ENCODE data around the gene PCNX1. TPM values are rescaled to one million over a fixed set of nuclear protein-coding genes. Genes with fewer than 3 reads are reported as not detected.

PCNX1 gene
- total RNA-seq, 5 donors from 2014 or later (not counting 1 experiment from before 2014, with no cell fraction given): 80.8 to 140 (median 86.3) TPM

DNA sequence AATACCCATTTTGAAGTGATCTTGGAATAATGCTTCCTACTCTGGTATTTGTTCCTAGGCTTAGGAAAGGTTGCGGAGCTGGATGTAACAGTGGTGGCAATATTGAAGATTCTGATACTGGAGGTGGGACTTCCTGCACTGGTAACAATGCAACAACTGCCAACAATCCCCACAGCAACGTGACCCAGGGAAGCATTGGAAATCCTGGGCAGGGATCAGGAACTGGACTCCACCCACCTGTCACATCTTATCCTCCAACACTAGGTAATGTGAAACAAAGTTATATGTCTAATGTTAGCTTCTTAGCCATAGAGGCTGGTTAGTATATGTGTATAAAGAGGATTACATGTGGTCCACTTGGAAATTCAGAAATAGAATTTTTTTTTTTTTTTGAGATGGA lies 197.9 kb downstream of the PCNX1 start:
- no CpG with 5 or more reads among the region's 2 CpGs for WGBS (ENCODE audit: insufficient coverage)

DNA sequence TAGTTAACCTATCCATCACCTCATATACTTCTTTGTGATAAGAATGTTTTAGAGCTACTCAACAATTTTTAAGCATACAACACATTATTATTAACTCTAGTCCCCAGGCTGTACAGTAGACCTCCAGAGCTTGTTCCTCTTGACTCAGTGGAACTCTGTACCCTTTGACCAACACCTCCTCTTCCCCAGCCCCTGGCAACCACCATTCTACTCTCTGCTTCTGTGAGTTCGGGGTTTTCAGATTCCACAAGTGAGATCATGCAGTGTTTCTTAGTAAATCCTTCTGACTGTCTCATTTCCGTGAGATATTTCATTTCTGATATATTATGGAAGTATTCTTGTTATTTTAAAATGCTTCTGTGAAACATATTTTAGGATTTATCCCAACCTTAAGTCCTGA lies 200.7 kb downstream of the PCNX1 start:
- H3K4me1 Mint-ChIP-seq: peaks cover 0 to 2% (median 2%) of the 10 kb centered on the region in 3 donors
- peak overlapping the region in 1 of 2 donors; percentile 16 for H3K27ac Mint-ChIP-seq
- H3K4me3 Mint-ChIP-seq: no peak overlapping the region
- H3K9me3 ChIP-seq: no peaks in the 10 kb centered on the region
- no peaks in the 10 kb centered on the region for H3K9me3 Mint-ChIP-seq
- no peak for DNase-seq
- POLR2A ChIA-PET: interaction anchor here (0.5 to 0.7 kb wide), 2 partner anchors 21 to 631 kb away, joined by 3 read pairs; no protein-coding TSS in a partner anchor
- H3K27me3 ChIP-seq (replicated peaks in 1 of 2; ENCODE audit: control insufficient read depth in 2 of 2, extremely low read depth in 1 of 2, insufficient read depth in 2 of 2, low read length in 1 of 2): no peaks in the 10 kb centered on the region
- WGBS (ENCODE audit: insufficient coverage): no CpG with 5 or more reads among the region's 2 CpGs
- no peak for ATAC-seq (replicated peaks in 1 of 4)
- CTCF ChIA-PET: interaction anchor here (1.0 kb wide), 2 partner anchors 10 to 30 kb away, joined by 3 read pairs; no protein-coding TSS in a partner anchor
- H3K4me1 ChIP-seq (ENCODE audit: control insufficient read depth in 1 of 2, extremely low read depth in 1 of 2, insufficient read depth in 2 of 2, low read length in 2 of 2): no peaks in the 10 kb centered on the region
- no peaks in the 10 kb centered on the region for H3K27me3 Mint-ChIP-seq
- peaks cover 55% of the 10 kb centered on the region for H3K36me3 Mint-ChIP-seq
- no peak overlapping the region for H3K4me3 ChIP-seq (ENCODE audit: control insufficient read depth in 1 of 2, extremely low read depth in 1 of 2, low read length in 1 of 2)
- no peak overlapping the region for H3K27ac ChIP-seq (ENCODE audit: low read length)
- H3K36me3 ChIP-seq (ENCODE audit: control insufficient read depth in 2 of 2, extremely low read depth in 1 of 2, insufficient read depth in 1 of 2, low read length in 1 of 2): peaks cover 10 to 68% of the 10 kb centered on the region in 2 donors

More for the DNA sequence above, 197.9 kb downstream of the PCNX1 start:
- H3K4me1 ChIP-seq (ENCODE audit: control insufficient read depth in 1 of 2, extremely low read depth in 1 of 2, insufficient read depth in 2 of 2, low read length in 2 of 2): no peaks in the 10 kb centered on the region
- Mint-ChIP-seq H3K4me1 (peaks cover 2 to 6% (median 3%) of the 10 kb centered on the region in 3 donors), H3K27me3 (no peaks in the 10 kb centered on the region), H3K36me3 (peaks cover 53% of the 10 kb centered on the region), H3K4me3 (no peak overlapping the region), H3K9me3 (no peaks in the 10 kb centered on the region), H3K27ac (no peak overlapping the region)
- H3K36me3 ChIP-seq (ENCODE audit: control insufficient read depth in 2 of 2, extremely low read depth in 1 of 2, insufficient read depth in 1 of 2, low read length in 1 of 2): peaks cover 10 to 72% of the 10 kb centered on the region in 2 donors
- no peaks in the 10 kb centered on the region for H3K27me3 ChIP-seq (replicated peaks in 1 of 2; ENCODE audit: control insufficient read depth in 2 of 2, extremely low read depth in 1 of 2, insufficient read depth in 2 of 2, low read length in 1 of 2)
- POLR2A ChIA-PET: interaction anchor here in 1 of 2 donors (0.7 kb wide), 1 partner anchor 692 kb away, joined by 3 read pairs; no protein-coding TSS in a partner anchor
- no peak for DNase-seq
- H3K4me3 ChIP-seq (ENCODE audit: control insufficient read depth in 1 of 2, extremely low read depth in 1 of 2, low read length in 1 of 2): no peak overlapping the region
- no peaks in the 10 kb centered on the region for H3K9me3 ChIP-seq
- ATAC-seq (replicated peaks in 1 of 4): no peak
- no peak overlapping the region for H3K27ac ChIP-seq (ENCODE audit: low read length)
- CTCF ChIA-PET: interaction anchor here (1.0 to 1.7 kb wide), 4 partner anchors 13 to 662 kb away, joined by 3 to 4 read pairs (median 4); no protein-coding TSS in a partner anchor

DNA sequence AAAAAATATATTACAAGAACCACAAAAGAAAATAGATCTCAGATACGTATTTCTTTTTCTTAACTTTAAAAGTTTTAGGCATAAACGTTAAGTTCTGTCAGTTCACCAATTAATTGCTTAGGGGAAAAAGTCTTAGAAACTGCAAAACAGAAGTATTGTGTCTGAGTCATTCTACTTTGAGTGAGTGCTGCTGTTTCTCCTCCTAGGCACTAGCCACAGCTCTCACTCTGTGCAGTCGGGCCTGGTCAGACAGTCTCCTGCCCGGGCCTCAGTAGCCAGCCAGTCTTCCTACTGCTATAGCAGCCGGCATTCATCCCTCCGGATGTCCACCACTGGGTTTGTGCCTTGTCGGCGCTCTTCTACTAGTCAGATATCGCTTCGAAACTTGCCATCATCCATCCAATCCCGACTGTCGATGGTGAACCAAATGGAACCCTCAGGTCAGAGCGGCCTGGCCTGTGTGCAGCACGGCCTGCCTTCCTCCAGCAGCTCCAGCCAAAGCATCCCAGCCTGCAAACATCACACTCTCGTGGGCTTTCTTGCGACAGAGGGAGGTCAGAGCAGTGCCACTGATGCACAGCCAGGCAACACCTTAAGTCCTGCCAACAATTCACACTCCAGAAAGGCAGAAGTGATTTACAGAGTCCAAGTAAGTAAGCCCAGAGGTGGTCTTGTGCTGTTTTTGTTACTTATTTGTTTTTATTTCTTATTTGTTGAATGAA lies 201.3 kb downstream of the PCNX1 start:
- Histone ChIP-seq H3K9me3 (no peaks in the 10 kb centered on the region), H3K36me3 (ENCODE audit: control insufficient read depth in 2 of 2, extremely low read depth in 1 of 2, insufficient read depth in 1 of 2, low read length in 1 of 2) (peaks cover 10 to 62% of the 10 kb centered on the region in 2 donors), H3K4me1 (ENCODE audit: control insufficient read depth in 1 of 2, extremely low read depth in 1 of 2, insufficient read depth in 2 of 2, low read length in 2 of 2) (no peaks in the 10 kb centered on the region), H3K27me3 (replicated peaks in 1 of 2; ENCODE audit: control insufficient read depth in 2 of 2, extremely low read depth in 1 of 2, insufficient read depth in 2 of 2, low read length in 1 of 2) (no peaks in the 10 kb centered on the region), H3K4me3 (ENCODE audit: control insufficient read depth in 1 of 2, extremely low read depth in 1 of 2, low read length in 1 of 2) (no peak overlapping the region), H3K27ac (ENCODE audit: low read length) (no peak overlapping the region)
- WGBS (ENCODE audit: insufficient coverage): 96% methylated on average over 15 of the region's 16 CpGs
- ChIA-PET POLR2A (interaction anchor here in 1 of 2 donors (1.0 kb wide), 1 partner anchor 32 kb away, joined by 7 read pairs; no protein-coding TSS in a partner anchor), CTCF (interaction anchor here in 1 of 2 donors (1.0 kb wide), 1 partner anchor 11 kb away, joined by 3 read pairs; no protein-coding TSS in a partner anchor)
- DNase-seq: no peak
- H3K4me1 Mint-ChIP-seq: no peaks in the 10 kb centered on the region
- peaks cover 55% of the 10 kb centered on the region for H3K36me3 Mint-ChIP-seq
- no peaks in the 10 kb centered on the region for H3K27me3 Mint-ChIP-seq
- H3K9me3 Mint-ChIP-seq: no peaks in the 10 kb centered on the region
- H3K27ac Mint-ChIP-seq: no peak overlapping the region
- ATAC-seq (replicated peaks in 1 of 4): no peak
- no peak overlapping the region for H3K4me3 Mint-ChIP-seq

DNA sequence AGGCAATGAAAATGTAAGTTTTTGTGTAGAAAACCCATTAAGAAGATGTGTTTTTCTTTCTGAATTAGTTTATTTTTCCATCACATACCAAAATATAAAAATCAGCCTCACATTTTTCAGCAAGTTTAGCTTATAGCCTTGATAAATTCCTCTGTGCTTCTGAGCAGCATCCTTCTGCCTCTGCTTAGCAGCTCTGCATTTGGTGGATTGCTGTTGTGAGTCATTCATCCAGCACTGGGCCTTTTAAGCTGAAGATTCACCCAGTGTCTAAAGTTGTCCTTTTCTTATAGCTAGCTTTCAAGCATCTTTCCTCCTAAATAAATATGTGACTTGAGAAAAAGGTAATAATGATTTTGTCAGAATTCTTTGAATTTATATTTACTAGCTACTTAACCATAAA lies 206.1 kb downstream of the PCNX1 start:
- Mint-ChIP-seq H3K4me3 (no peak overlapping the region), H3K36me3 (peaks cover 52% of the 10 kb centered on the region), H3K27me3 (no peaks in the 10 kb centered on the region), H3K9me3 (no peaks in the 10 kb centered on the region), H3K27ac (no peak overlapping the region), H3K4me1 (peaks cover 0 to 6% (median 1%) of the 10 kb centered on the region in 3 donors)
- no peaks in the 10 kb centered on the region for H3K4me1 ChIP-seq (ENCODE audit: control insufficient read depth in 1 of 2, extremely low read depth in 1 of 2, insufficient read depth in 2 of 2, low read length in 2 of 2)
- ATAC-seq (replicated peaks in 1 of 4): no peak
- H3K9me3 ChIP-seq: no peaks in the 10 kb centered on the region
- no peak overlapping the region for H3K4me3 ChIP-seq (ENCODE audit: control insufficient read depth in 1 of 2, extremely low read depth in 1 of 2, low read length in 1 of 2)
- no peak overlapping the region for H3K27ac ChIP-seq (ENCODE audit: low read length)
- no peaks in the 10 kb centered on the region for H3K27me3 ChIP-seq (replicated peaks in 1 of 2; ENCODE audit: control insufficient read depth in 2 of 2, extremely low read depth in 1 of 2, insufficient read depth in 2 of 2, low read length in 1 of 2)
- CTCF ChIA-PET: no interaction called here
- DNase-seq: no peak
- POLR2A ChIA-PET: no interaction called here
- peaks cover 4 to 35% of the 10 kb centered on the region in 2 donors for H3K36me3 ChIP-seq (ENCODE audit: control insufficient read depth in 2 of 2, extremely low read depth in 1 of 2, insufficient read depth in 1 of 2, low read length in 1 of 2)

DNA sequence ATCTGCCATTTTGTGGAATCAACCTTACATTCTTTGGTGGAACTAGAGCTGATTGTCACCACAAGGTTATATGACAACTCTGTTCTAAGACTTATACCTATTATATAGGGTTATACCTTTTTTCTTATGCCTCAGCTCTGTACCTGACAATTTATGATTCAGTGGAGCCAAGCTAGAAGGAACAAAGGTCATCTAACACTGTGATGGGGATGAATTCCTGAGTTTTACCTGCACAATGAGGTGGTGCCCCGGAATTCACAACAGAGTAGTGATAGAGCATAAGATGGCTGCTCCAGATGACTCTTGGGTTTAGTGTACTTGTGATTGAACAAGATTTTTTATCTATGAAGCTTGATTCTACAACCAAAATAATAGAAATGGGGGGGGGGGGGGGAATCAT lies 207.3 kb downstream of the PCNX1 start:
- Mint-ChIP-seq H3K4me1 (peaks cover 0 to 15% (median 9%) of the 10 kb centered on the region in 3 donors), H3K36me3 (peaks cover 50% of the 10 kb centered on the region), H3K9me3 (no peaks in the 10 kb centered on the region), H3K27me3 (no peaks in the 10 kb centered on the region), H3K27ac (no peak overlapping the region), H3K4me3 (no peak overlapping the region)
- WGBS (ENCODE audit: insufficient coverage): no CpG with 5 or more reads among the region's 1 CpG
- ATAC-seq (replicated peaks in 1 of 4): no peak
- H3K4me3 ChIP-seq (ENCODE audit: control insufficient read depth in 1 of 2, extremely low read depth in 1 of 2, low read length in 1 of 2): no peak overlapping the region
- POLR2A ChIA-PET: interaction anchor here (0.6 to 0.7 kb wide), 4 partner anchors 28 to 1311 kb away, joined by 3 to 23 read pairs (median 5); no protein-coding TSS in a partner anchor
- CTCF ChIA-PET: interaction anchor here in 1 of 2 donors (0.6 to 0.9 kb wide), 3 partner anchors 10 to 29 kb away, joined by 3 to 17 read pairs (median 4); no protein-coding TSS in a partner anchor
- no peak overlapping the region for H3K27ac ChIP-seq (ENCODE audit: low read length)
- H3K4me1 ChIP-seq (ENCODE audit: control insufficient read depth in 1 of 2, extremely low read depth in 1 of 2, insufficient read depth in 2 of 2, low read length in 2 of 2): no peaks in the 10 kb centered on the region
- DNase-seq: no peak
- peaks cover 0 to 23% of the 10 kb centered on the region in 2 donors for H3K36me3 ChIP-seq (ENCODE audit: control insufficient read depth in 2 of 2, extremely low read depth in 1 of 2, insufficient read depth in 1 of 2, low read length in 1 of 2)
- no peaks in the 10 kb centered on the region for H3K9me3 ChIP-seq
- H3K27me3 ChIP-seq (replicated peaks in 1 of 2; ENCODE audit: control insufficient read depth in 2 of 2, extremely low read depth in 1 of 2, insufficient read depth in 2 of 2, low read length in 1 of 2): no peaks in the 10 kb centered on the region

DNA sequence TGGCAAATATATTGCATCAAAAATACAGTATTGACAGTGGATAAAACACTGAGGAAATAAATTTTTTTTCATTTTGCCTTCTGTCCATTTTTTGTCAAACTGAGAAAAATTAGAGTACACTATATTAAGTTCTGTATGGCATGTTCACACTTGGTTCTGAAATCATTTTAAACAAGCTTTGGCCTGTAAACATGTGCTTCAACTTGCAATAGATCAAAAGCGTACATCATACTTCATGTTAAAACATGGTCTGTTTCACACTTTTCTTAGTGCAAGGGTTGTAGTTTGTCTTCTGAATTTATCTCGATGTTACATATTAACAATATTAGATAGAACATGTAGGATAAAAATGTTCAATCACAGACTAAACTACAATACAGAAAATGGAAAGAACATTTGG lies 208.0 kb downstream of the PCNX1 start:
- Histone ChIP-seq H3K9me3 (no peaks in the 10 kb centered on the region), H3K36me3 (ENCODE audit: control insufficient read depth in 2 of 2, extremely low read depth in 1 of 2, insufficient read depth in 1 of 2, low read length in 1 of 2) (peaks cover 0 to 15% of the 10 kb centered on the region in 2 donors), H3K27ac (ENCODE audit: low read length) (no peak overlapping the region), H3K4me3 (ENCODE audit: control insufficient read depth in 1 of 2, extremely low read depth in 1 of 2, low read length in 1 of 2) (no peak overlapping the region), H3K4me1 (ENCODE audit: control insufficient read depth in 1 of 2, extremely low read depth in 1 of 2, insufficient read depth in 2 of 2, low read length in 2 of 2) (no peaks in the 10 kb centered on the region), H3K27me3 (replicated peaks in 1 of 2; ENCODE audit: control insufficient read depth in 2 of 2, extremely low read depth in 1 of 2, insufficient read depth in 2 of 2, low read length in 1 of 2) (no peaks in the 10 kb centered on the region)
- Mint-ChIP-seq H3K27ac (no peak overlapping the region), H3K9me3 (no peaks in the 10 kb centered on the region), H3K4me1 (peaks cover 0 to 15% (median 9%) of the 10 kb centered on the region in 3 donors), H3K36me3 (peaks cover 44% of the 10 kb centered on the region), H3K4me3 (no peak overlapping the region), H3K27me3 (no peaks in the 10 kb centered on the region)
- DNase-seq (no peak), ATAC-seq (replicated peaks in 1 of 4) (no peak)
- ChIA-PET CTCF (interaction anchor here (0.6 to 0.9 kb wide), 3 partner anchors 12 to 38 kb away, joined by 3 to 17 read pairs (median 4); no protein-coding TSS in a partner anchor), POLR2A (interaction anchor here (0.5 to 0.7 kb wide), 5 partner anchors 88 to 1310 kb away, joined by 3 to 23 read pairs (median 4); no protein-coding TSS in a partner anchor)
- no CpG with 5 or more reads among the region's 2 CpGs for WGBS (ENCODE audit: insufficient coverage)
